ENCODE results near the gene PIP4K2B. TPM values are rescaled to one million over a fixed set of nuclear protein-coding genes. Genes with fewer than 3 reads are reported as not detected.
"Not testable (repeated sequence)": the region's sequence is repeated elsewhere in the genome, so short reads cannot be mapped to it uniquely, and the experiment has no call there.

Gene PIP4K2B
- total RNA-seq, 2 experiments from 2014 or later, result 49.9 to 51.4 TPM

DNA sequence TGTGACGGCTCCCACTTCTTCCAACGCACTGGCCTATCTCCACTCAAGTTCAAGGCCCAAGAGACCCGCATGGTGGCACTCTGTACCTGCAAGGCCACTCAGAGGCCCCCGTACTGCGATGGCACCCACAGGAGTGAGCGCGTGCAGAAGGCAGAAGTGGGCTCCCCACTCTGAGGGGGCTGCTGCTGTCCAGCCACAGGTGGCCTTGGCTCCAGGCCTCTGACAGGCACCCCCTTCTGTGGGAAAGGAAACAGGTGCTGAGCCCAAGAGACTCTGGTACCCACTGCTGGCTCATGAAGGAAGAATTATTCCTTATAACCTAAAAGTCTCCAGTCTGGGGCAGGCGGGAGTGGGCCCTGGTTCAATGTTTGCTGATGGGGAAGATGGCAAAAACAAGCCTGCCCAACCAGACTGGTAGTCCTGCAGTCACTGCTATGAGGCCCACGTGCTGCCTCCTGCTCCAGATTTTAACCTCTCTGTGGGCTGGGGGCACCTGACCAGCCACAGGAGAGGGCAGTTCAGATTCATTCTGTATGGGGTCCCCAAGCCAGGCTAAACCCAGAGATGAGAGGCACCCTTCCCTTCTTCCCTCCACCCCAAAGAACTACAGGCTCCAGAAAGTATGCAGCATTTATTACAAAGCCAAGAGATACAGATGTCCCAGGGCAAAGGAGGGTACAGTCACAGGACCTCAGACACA lies 65.9 kb downstream of the PIP4K2B start:
- POLR2A ChIA-PET, result interaction anchor here (2.1 kb wide), 1 partner anchor 29 kb away, joined by 9 read pairs; the partner anchor contains the start of gene MLLT6
- Mint-ChIP-seq H3K4me1 (ENCODE audit: low read depth) (peaks cover 54% of the 10 kb centered on the region), H3K27ac (peak overlapping the region; percentile 67), H3K9me3 (ENCODE audit: insufficient read depth) (no peaks in the 10 kb centered on the region), H3K36me3 (ENCODE audit: low read depth) (peaks cover 30% of the 10 kb centered on the region), H3K27me3 (ENCODE audit: low read depth) (no peaks in the 10 kb centered on the region), H3K4me3 (no peak overlapping the region)
- no peak for DNase-seq
- CTCF ChIA-PET, result interaction anchor here (1.9 to 5.7 kb wide), 5 partner anchors 14 to 175 kb away, joined by 9 to 141 read pairs (median 28); partner anchors contain the start of gene EPOP
- ATAC-seq, result no peak

- DNase-seq, result no peak
- ATAC-seq, result no peak
- Mint-ChIP-seq H3K27me3 (ENCODE audit: low read depth) (no peaks in the 10 kb centered on the region), H3K27ac (peak overlapping the region; percentile 67), H3K4me1 (ENCODE audit: low read depth) (peaks cover 62% of the 10 kb centered on the region), H3K4me3 (peak overlapping the region; percentile 90), H3K9me3 (ENCODE audit: insufficient read depth) (no peaks in the 10 kb centered on the region), H3K36me3 (ENCODE audit: low read depth) (peaks cover 38% of the 10 kb centered on the region)
- POLR2A ChIA-PET, result interaction anchor here (1.4 to 1.9 kb wide), 3 partner anchors 28 to 174 kb away, joined by 3 to 9 read pairs (median 3); partner anchors contain the start of gene MLLT6
- CTCF ChIA-PET, result interaction anchor here (1.1 to 3.3 kb wide), 3 partner anchors 19 to 70 kb away, joined by 4 to 40 read pairs (median 6); partner anchors contain the start of genes EPOP and PSMB3
These were observed 66.7 kb downstream of the PIP4K2B start for GRCh38 chr17:38732376-38733281.

- ATAC-seq (no peak), DNase-seq (no peak)
- Mint-ChIP-seq H3K9me3 (ENCODE audit: insufficient read depth) (no peaks in the 10 kb centered on the region), H3K4me3 (peak overlapping the region; percentile 90), H3K36me3 (ENCODE audit: low read depth) (peaks cover 40% of the 10 kb centered on the region), H3K27ac (peak overlapping the region; percentile 91), H3K27me3 (ENCODE audit: low read depth) (no peaks in the 10 kb centered on the region), H3K4me1 (ENCODE audit: low read depth) (peaks cover 71% of the 10 kb centered on the region)
- CTCF ChIA-PET, result interaction anchor here (0.9 to 3.3 kb wide), 9 partner anchors 12 to 236 kb away, joined by 3 to 40 read pairs (median 6); partner anchors contain the start of genes EPOP, MLLT6 and PSMB3
- POLR2A ChIA-PET, result interaction anchor here (0.9 to 1.9 kb wide), 6 partner anchors 14 to 174 kb away, joined by 3 to 9 read pairs (median 3); partner anchors contain the start of gene MLLT6
These were observed 67.6 kb downstream of the PIP4K2B start for GRCh38 chr17:38731526-38732294.

DNA sequence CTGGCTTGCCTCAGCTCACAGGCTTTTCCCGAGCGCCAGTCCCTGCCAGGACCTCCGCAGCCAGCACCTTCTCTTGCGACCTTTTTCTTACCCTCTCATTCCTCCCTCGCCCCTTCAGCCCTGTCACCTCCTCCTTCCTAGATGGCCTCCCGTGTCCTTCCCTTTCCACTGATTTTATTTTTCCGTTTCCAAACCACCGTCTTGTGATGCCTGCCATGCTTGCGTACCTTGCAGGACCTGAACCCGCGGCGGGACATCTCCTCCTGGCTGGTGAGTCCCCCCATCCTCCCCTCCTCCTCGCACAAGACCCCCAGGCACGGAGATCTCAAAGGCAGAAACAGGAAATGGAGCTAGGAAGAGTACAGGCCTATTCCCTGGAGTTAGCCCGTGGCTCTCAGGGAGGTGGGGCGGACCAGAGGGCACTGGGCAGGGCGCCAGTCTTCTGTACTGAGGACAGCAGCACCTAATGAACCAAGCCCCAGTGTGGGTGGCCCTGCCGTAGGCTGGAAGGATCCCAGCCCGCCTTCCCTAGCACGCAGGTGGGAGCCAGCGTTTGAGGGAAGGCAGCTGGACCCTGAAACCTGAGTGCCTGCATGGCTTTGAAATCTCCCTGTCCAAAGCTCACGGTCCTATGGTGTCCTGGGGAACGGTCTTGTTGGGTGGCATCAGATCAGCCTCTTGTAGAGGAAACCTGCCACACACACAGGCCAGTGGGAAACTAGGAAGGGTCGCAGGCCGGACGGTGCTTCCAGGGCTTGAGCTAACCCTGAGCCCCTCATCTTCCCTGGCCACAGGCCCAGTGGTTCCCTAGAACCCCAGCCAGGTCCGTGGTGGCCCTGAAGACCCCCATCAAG lies 68.6 kb downstream of the PIP4K2B start:
- peak overlapping the region; percentile 90 for H3K4me3 Mint-ChIP-seq
- no peak for ATAC-seq
- ChIA-PET POLR2A (interaction anchor here (0.6 to 1.9 kb wide), 9 partner anchors 15 to 1824 kb away, joined by 3 to 9 read pairs (median 3); partner anchors contain the start of gene MLLT6), CTCF (interaction anchor here (0.7 to 3.3 kb wide), 10 partner anchors 11 to 172 kb away, joined by 3 to 40 read pairs (median 5); partner anchors contain the start of genes EPOP, MLLT6 and PSMB3)
- no peaks in the 10 kb centered on the region for H3K27me3 Mint-ChIP-seq (ENCODE audit: low read depth)
- H3K27ac Mint-ChIP-seq, result peak overlapping the region; percentile 91
- peak; percentile 41 for DNase-seq
- peaks cover 78% of the 10 kb centered on the region for H3K4me1 Mint-ChIP-seq (ENCODE audit: low read depth)
- peaks cover 43% of the 10 kb centered on the region for H3K36me3 Mint-ChIP-seq (ENCODE audit: low read depth)
- H3K9me3 Mint-ChIP-seq (ENCODE audit: insufficient read depth), result no peaks in the 10 kb centered on the region

- no peaks in the 10 kb centered on the region for H3K27me3 Mint-ChIP-seq (ENCODE audit: low read depth)
- peaks cover 74% of the 10 kb centered on the region for H3K4me1 Mint-ChIP-seq (ENCODE audit: low read depth)
- H3K9me3 Mint-ChIP-seq (ENCODE audit: insufficient read depth), result no peaks in the 10 kb centered on the region
- peak within 1 kb of the TSS; percentile 90 for H3K4me3 Mint-ChIP-seq
- ATAC-seq (peak; percentile 87), DNase-seq (peak; percentile 88)
- H3K36me3 Mint-ChIP-seq (ENCODE audit: low read depth), result peaks cover 50% of the 10 kb centered on the region
- CTCF ChIA-PET, result interaction anchor here (1.1 to 3.3 kb wide), 7 partner anchors 17 to 171 kb away, joined by 3 to 40 read pairs (median 7); partner anchors contain the start of genes EPOP and MLLT6
- peak within 1 kb of the TSS; percentile 95 for H3K27ac Mint-ChIP-seq
- POLR2A ChIA-PET, result interaction anchor here (0.6 to 4.2 kb wide), 4 partner anchors 20 to 1824 kb away, joined by 3 to 92 read pairs (median 6); partner anchors contain the start of gene MLLT6
These were observed 69.3 kb downstream of the PIP4K2B start, which contains the start of gene CISD3 for GRCh38 chr17:38729886-38730525. Gene CISD3, plus strand, starts transcription at chr17:38730341. Its CDS starts 18 bp downstream, at chr17:38730359.

DNA sequence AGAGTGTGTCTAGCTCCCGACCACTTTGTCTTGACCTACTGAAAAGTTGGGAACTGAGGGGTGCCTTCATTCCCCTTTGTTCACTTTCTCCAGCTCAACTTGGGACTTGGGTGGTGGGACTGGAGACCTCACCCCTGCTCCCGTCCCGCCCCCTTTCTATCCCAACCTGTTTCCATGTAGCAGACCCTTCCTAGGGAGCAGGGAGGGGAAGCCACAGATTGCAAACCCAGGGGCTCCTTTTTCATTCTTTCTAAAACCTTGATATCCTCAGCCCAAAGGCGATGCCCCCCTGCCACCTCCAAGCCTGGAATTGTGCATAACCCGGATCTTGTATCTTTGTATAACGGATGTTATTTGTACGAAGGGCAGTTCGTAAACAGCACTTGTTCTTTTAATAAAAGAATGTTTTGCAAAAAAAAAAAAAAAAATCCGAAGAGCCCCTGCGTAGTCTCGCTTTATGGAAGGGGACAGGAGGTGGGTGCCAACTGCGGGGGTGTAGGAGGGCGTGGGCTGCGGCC lies 69.9 kb downstream of the PIP4K2B start:
- H3K9me3 Mint-ChIP-seq (ENCODE audit: insufficient read depth), result no peaks in the 10 kb centered on the region
- CTCF ChIA-PET, result interaction anchor here (0.7 to 2.7 kb wide), 9 partner anchors 10 to 171 kb away, joined by 3 to 29 read pairs (median 7); partner anchors contain the start of genes EPOP and MLLT6

DNA sequence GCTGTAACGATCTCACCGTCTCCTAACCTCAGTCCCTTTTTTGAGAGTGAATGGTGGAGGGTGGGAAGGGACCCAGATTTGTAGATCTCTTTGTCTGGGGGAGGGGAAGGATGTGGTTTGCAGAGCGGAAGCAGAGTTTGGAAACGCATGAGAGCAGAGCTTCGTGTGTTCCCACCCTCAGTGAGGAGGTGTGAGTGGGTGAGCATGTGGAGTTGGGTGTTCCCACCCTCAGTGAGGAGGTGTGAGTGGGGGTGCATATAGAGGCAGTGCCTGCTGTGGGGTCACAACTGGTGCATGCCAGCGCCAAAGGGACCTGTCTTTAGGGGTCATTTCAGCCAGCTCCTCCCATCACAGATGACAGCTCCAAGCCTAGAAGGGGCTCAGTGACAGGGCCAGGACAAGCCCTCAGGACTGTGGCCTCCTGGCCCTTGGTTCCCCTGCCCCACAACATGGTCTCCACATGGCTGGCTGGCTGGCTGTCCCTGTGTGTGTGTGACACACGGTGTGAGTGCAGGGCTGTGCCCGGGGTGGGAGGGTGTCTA lies 71.0 kb downstream of the PIP4K2B start:
- DNase-seq (peak; percentile 83), ATAC-seq (peak; percentile 22)
- Mint-ChIP-seq H3K27ac (peak overlapping the region; percentile 95), H3K9me3 (ENCODE audit: insufficient read depth) (no peaks in the 10 kb centered on the region), H3K27me3 (ENCODE audit: low read depth) (no peaks in the 10 kb centered on the region), H3K4me1 (ENCODE audit: low read depth) (peaks cover 65% of the 10 kb centered on the region), H3K4me3 (peak overlapping the region; percentile 69), H3K36me3 (ENCODE audit: low read depth) (peaks cover 50% of the 10 kb centered on the region)
- ChIA-PET CTCF (interaction anchor here (0.7 to 2.7 kb wide), 13 partner anchors 9 to 170 kb away, joined by 3 to 29 read pairs (median 6); partner anchors contain the start of genes EPOP, MLLT6 and PSMB3), POLR2A (interaction anchor here (0.5 to 4.2 kb wide), 15 partner anchors 10 to 1394 kb away, joined by 3 to 92 read pairs (median 4); partner anchors contain the start of genes MLLT6, PSMB3 and RPL19)

More for the DNA sequence above, 69.9 kb downstream of the PIP4K2B start:
- DNase-seq, result no peak
- H3K4me3 Mint-ChIP-seq, result peak overlapping the region; percentile 55
- POLR2A ChIA-PET, result interaction anchor here (1.6 to 4.2 kb wide), 5 partner anchors 11 to 25 kb away, joined by 6 to 92 read pairs (median 9); partner anchors contain the start of gene MLLT6
- H3K27me3 Mint-ChIP-seq (ENCODE audit: low read depth), result no peaks in the 10 kb centered on the region
- ATAC-seq, result no peak
- peaks cover 54% of the 10 kb centered on the region for H3K36me3 Mint-ChIP-seq (ENCODE audit: low read depth)
- peak overlapping the region; percentile 95 for H3K27ac Mint-ChIP-seq
- peaks cover 72% of the 10 kb centered on the region for H3K4me1 Mint-ChIP-seq (ENCODE audit: low read depth)

DNA sequence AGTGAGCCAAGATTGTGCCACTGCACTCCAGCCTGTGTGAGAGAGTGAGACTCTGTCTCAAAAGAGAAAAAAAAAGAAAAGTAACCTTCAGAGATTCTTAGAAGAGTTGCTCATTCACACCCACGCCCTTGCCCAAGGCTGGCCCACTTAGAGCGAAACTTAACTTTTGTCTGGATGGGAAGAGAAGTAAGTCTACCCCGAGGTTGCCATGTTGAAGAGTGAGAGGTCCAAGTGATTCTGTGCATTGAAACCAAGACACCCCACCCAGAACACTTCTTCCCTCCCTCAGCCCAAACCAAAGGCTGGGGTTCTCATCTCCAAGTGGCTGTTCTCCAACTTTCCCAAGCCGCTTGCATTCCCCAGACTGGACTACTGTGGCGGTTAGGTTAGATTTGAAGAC lies 71.6 kb downstream of the PIP4K2B start:
- no peaks in the 10 kb centered on the region for H3K9me3 Mint-ChIP-seq (ENCODE audit: insufficient read depth)
- peak; percentile 68 for DNase-seq
- peak overlapping the region; percentile 69 for H3K4me3 Mint-ChIP-seq
- POLR2A ChIA-PET, result interaction anchor here (0.8 to 4.2 kb wide), 10 partner anchors 9 to 51 kb away, joined by 3 to 92 read pairs (median 4); partner anchors contain the start of genes MLLT6 and PSMB3
- H3K27me3 Mint-ChIP-seq (ENCODE audit: low read depth), result no peaks in the 10 kb centered on the region
- H3K4me1 Mint-ChIP-seq (ENCODE audit: low read depth), result peaks cover 61% of the 10 kb centered on the region
- CTCF ChIA-PET, result interaction anchor here (1.0 to 2.7 kb wide), 10 partner anchors 8 to 169 kb away, joined by 4 to 29 read pairs (median 6); partner anchors contain the start of genes MLLT6 and PSMB3
- H3K36me3 Mint-ChIP-seq (ENCODE audit: low read depth), result peaks cover 52% of the 10 kb centered on the region
- peak overlapping the region; percentile 95 for H3K27ac Mint-ChIP-seq
- ATAC-seq, result peak; percentile 14

- ATAC-seq; DNase-seq; H3K27me3 Mint-ChIP-seq (ENCODE audit: low read depth); H3K9me3 Mint-ChIP-seq (ENCODE audit: insufficient read depth): not testable (repeated sequence)
- Mint-ChIP-seq H3K36me3 (ENCODE audit: low read depth) (peaks cover 48% of the 10 kb centered on the region), H3K4me3 (peak overlapping the region; percentile 15), H3K27ac (peak overlapping the region; percentile 82), H3K4me1 (ENCODE audit: low read depth) (peaks cover 50% of the 10 kb centered on the region)
- CTCF ChIA-PET, result interaction anchor here (2.1 kb wide), 2 partner anchors 10 to 168 kb away, joined by 5 to 6 read pairs; no protein-coding TSS in a partner anchor
- POLR2A ChIA-PET, result interaction anchor here (4.2 kb wide), 1 partner anchor 22 kb away, joined by 92 read pairs; the partner anchor contains the start of gene MLLT6
These were observed 73.2 kb downstream of the PIP4K2B start for GRCh38 chr17:38726145-38726544.
